HG03280 (cell line): ENCODE measurements around the gene HELZ.
"Not testable (repeated sequence)": the region's sequence is repeated elsewhere in the genome, so short reads cannot be mapped to it uniquely, and the experiment has no call there.

Source experiments
- ATAC-seq: cut with Tn5 transposase; IDR thresholded peaks from one replicate; pipeline ENCODE4 v1.9.1; 2021; ENCODE audit warnings: mild to moderate bottlenecking, moderate library complexity; ENCODE audit not compliant: unreplicated experiment

The HELZ gene

DNA sequence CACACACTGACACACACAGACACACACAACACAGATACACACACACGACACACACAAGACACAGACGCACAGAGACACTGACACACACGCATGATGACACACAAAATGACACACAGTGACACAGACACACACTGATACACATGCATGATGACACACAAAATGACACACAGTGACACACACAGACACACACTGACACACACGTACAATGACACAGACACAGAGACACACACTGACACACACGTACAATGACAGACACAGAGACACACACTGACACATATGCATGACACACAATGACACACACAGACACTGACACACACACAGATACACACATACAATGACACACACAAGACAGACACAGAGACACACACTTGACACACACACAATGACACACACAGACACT is 190.4 kb downstream of the HELZ start:
- no peak for ATAC-seq

DNA sequence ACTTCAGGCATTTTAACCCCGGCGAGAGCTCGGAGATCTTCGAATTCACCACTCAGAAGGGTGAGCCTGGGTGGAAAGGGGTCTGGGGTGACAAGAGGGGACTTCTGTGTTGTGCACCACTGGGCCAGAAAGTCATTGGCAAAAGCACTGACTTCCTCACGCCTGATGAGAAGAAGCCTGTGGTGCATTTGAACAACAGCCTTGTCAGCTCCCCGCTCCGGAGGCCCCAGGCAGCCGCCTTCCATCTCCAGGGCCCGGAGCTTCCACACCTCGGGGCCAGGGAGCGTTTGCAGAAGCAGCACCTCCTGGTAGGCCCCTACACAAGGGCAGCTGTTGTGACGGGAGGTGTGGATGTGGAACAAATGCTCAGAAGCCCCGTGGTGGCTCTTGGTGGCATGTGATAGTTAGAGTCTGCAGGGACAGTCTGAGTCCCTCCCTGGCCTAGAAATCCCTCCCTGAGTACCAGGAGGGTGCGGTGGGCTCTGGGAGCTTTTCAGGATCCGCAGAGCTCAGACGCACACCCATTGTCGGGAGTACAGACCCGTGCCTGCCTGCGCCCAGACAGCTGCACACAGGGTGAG is 190.9 kb downstream of the HELZ start:
- no peak for ATAC-seq

DNA sequence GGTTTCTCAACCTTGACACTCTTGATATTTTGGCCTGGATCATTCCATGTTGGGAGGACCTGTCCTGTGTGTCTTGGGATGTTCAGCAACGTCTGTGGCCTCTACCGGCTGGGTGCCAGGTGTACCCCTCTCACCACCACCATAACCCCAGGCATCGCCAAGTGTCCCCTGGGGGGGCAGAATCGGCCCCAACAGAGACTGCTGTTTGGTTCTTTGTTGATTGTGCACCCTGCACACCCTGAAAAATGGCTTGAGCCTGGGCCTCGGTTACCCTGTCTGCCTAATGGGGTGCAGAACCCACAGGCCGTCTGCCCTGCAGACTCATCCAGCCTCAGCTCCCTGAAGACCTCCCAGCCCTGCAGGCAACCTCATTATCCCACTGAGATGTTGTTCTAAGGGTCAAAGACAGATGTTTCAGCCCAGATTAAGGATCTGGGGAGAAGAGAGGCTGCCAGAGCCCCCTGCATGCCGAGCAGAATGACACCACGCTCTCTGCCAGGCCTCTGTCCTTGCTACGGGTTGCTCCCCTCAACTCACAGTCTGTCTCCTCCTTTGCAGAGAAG is 191.5 kb downstream of the HELZ start:
- ATAC-seq = no peak

DNA sequence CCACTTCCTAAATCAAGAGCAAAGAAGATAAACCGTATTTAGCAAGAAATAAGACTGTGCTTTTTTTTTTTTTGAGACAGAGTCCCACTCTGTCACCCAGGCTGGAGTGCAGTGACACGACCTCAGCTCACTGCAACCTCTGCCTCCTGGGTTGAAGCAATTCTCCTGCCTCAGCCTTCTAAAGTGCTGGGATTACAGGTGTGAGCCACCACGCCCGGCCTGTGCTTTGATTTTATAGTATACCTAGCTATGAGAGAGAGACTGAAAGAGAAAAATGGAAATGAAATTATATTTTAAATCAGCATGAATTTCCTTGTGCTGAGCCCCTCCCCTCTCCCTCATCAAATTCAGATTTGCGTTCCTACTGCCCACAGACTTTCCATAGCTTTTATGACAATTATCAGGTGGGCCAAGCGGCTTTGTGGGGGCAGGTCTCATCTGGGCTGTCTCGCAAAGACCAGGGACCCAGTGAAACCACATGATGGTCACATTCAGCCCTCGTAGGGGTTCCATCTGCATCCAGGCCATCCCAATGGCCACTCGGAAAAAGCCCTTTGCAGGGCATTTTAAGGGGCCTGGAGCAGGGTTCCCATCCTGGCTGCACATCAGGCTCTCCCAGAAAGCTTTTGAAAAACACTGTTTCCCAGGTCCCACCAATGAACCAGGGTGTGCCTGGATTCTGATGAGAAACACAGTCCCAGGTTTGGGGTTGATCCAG is 192.1 kb downstream of the HELZ start:
- no peak for ATAC-seq

DNA sequence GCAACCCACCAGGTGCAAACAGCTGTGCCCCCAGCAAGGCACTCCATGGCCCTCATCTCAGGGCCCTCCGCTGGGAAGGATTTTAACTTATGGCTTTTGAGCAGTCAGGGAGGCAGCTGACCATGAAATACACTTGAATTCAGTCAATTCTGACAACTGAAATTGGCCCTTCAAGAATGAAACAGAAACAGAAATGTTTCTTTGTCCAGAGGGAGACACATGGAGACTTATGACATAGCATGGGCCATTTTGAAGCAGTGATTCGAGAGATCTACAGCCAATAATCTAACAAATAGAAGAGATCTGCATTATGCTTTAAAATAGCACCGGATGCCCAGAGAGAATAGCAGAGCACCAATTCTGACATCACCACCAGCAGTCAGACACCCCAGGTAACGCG is 193.2 kb downstream of the HELZ start:
- peak; percentile 64 for ATAC-seq

DNA sequence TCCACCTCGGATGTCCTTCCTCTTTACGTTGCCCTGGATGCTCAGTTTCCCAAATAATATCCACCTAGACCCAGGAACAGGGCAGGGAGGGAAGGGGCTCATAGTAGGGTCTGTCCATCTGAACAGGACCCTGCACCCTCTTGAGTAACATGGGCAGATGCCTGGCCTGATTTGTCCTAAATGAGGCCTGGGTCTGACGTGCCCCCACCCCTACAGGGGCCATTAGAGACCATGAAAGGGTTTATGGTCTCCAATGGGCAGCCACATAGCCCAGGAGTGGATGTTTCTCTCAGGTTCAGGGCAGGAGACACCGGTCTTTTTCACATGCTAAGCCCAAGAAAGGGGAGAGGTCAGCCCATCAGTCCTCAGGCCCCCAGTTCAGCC is 193.8 kb downstream of the HELZ start:
- no peak for ATAC-seq

DNA sequence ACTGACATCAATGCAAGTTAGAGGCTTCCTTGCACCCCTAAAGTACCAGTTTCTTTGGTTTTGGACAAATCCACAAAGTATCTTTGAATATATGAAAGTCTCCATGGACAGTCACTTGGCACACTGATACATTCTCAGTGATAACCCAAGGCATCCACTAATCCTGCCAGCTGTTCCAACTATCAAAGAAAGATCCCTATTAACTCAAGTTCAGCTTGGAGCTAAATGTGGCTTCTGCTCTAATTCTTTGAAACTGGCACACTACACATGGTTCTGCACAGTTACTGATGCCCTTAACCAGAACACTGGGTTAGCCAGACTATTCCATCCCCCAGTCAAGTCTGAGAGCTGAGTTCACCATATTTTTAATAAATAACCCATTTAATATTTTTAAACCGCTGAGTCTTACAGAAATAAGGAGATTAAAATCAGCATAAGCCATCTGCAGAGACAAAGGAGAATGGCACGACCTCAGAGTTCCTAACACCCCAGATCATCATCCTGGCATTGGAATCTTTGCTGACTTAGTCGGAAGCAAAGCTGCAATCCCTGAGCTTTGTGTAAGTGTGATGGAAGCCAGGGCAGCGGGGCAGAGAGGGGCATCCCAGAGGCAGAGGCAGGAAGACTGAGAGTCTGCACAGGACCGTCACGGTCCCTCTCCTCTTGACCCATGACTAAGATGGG is 194.4 kb downstream of the HELZ start:
- ATAC-seq = no peak

DNA sequence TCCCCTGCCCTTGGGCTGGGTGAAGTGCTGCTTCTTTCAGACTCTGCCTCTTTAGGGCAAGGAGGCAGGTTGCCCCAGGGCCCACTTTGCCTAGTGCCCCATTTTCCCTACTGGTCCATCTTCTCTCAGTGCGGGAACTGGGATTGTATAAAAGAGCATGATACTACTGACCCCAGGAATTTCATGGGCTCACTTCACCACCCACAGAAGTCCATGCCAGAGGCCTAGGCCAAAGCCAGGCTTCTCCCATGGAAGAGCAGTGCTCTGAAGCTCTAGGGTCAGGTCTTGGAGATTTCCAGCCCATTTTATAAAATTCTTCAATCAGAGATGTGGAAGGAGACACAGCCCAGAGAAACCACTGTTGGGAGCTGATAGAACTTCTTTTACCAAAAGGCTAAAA is 194.9 kb downstream of the HELZ start:
- ATAC-seq = no peak

DNA sequence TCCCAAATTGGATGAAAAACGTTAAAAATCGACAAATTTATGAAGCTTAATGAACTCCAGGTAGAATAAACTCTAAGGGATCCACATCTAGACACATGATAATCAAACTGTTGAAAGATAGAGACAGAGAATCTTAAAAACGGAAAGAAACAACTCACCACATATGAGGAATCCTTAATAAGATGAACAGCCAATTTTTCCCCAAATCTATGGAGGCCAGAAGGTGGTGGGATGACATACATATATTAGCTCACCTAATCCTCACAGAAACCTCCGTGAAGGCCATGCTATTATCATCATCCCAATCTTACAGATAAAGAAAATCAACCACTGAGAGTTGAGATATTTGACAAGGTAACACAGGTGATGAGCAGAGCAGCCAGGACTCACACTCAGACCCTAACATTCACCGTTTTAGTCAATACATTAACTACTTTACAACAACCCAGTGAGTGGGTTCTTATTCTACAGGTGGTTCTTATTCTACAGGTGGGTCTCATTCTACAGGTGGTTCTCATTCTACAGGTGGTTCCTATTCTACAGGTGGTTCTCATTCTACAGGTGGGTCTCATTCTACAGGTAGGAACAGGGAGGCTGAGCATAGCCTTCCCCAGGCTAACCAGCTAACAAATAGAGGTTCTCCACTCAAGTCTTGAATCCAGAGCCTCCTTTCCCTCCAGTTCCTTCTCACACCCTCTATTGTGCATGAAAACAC is 195.8 kb downstream of the HELZ start:
- ATAC-seq = no peak

DNA sequence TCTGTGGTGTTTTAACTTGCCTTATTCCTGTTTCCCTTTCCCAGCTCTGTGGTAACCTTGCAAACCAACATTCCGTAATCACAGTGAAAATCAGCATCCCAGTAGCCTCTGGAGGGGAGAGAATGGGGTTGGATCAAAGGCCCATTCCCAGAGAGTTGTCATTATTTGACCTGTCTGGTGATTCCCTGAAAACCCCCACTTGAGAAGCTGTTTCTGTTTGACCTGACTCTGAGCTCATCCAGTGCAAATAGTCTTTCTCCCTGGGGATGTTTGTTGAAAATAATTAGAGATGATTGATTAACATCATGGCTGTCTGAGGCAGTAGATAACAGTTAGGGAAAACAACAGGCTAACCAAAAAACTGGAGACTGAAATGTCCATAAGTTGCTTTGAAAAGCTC is 197.6 kb downstream of the HELZ start:
- ATAC-seq = no peak

DNA sequence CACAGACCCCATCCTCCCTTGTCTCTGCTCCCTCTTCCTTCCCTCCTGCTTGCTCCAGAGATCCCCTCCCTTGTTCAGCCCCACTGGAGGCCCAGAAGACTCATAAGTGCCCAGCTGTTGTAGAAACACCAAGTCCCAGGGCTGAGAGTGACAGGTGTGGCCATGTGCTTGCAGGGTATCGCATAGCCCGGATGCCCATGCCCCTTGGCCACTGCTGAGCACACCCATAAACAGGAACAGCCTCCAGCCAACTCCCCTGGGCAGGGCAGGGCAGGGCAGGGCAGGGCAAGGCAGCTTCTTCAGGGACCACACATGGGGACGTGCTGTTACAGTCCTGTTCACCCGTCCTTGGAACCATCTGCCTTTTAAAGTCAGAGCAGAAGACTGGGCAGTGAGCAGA is 198.6 kb downstream of the HELZ start:
- no peak for ATAC-seq

DNA sequence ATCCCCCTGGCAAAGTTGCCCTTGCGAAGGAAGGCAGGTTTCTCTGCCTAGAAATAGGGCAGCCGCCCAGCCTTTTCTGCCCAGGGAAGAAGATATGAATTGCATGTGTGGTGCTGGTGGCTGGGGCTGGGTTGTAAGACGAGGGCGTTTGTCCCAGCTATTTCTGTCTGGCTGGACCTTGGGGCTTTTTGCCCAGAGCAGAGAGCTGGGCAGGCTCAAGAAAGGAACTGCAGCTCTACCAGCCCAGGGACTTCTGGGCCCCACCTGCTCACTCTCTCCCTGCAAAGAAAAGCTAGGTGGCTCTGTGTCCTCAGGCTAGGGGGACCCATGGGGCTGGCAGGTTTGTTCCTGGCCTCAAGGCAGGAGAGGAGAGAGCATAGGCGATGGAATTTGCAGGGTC is 200.1 kb downstream of the HELZ start:
- ATAC-seq = no peak

DNA sequence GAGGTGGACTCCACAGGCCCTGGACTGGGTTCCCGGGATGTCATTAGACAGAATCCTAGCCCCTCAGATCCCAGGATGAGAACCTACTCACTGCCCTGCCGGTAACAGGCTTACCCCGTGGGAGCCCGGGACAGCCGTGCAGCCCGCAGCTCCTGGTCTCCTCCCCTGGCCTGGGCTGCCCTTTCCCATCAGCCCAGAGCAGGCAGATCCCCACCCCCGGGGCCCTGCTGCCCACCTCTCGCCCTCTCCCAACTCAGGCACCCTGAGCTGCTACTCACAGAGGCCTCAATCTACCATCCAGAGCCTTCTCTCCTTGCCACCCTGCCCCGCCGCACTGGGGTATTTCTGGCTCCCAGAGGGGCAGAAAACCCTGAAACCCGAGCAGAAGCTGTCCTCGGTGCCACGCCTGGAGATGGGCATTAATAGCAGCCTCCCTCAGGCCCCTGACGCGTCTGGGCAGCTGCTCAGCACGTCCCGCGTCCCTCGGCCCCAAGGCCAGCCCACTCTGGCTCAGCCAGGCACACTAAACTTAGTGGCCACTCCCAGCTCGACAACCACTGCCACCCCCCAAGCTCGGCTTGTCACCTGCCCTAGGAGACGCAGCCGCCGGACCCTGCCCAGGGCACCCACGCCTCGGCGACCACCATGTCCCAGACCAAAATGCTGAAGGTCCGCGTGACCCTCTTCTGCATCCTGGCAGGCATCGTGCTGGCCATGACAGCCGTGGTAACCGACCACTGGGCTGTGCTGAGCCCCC is 200.8 kb downstream of the HELZ start, which contains the start of gene CACNG1:
TSS of gene CACNG1 (plus strand) at position 539 of the 757 bp plus-strand sequence. CDS start at position 646, 107 bp downstream.
- ATAC-seq = no peak

DNA sequence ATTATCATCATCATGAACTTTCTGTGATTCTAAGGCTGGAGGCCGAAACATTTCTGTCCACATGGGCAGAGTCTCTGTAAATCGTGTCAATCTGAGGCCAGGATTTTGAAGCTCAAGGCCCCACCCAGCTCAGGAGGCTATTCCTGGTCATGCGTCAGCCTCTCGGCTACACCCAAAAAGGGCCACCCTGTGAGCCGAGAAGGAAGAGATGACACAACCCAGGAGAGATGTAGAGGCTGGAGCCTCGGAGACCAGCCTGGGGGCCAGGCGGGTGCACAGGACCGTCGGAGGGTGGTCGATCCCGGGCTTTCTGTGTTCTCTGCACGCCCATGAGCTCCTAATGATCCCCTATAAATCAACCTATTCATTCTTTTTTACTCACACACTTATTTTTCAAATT is 201.7 kb downstream of the HELZ start:
- ATAC-seq = no peak

DNA sequence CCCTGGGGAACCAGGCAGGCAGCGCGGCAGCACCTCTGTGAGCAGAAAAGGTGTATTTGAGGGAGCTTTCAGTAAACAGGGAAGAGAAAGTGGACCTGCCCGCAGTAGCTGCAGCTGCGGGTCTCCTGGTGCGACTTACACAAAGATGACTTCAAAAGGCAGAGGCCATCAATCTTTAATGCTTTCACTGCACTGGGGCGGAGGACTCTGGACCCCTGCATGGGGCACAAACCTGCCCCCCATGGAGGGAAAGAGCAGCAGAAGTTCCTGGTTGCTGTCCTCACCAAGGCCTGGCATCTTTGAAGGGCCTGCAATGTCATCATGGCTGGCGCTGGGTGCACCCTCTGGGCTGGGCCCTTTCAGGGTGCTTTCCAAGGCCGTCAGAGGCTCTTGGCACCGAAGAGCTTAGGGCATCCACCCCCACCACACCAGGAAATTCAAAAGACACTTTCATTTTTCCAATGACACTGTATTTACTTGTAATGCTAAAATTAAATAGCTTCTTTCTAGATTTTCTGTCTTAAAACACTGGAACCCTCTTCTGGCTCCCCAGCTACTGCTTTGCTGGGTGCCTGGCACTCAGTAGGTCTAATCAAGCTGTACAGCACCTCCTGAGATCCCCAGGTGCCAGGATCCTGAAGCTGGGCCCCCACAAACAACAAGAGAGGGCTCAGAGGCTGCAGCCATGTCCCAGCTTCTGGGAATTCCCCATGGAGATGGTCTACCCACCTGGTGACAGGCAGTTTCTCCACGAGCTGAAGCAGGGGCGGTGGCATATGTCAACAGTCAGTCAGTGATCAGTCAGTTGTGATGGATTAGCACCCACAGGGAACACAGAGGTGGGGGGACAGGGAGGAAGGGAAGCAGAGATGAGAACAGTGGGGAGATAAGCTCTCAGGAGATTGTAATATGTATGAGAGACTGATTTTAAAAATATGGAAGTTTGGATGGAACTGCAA is 202.8 kb downstream of the HELZ start:
- no peak for ATAC-seq

DNA sequence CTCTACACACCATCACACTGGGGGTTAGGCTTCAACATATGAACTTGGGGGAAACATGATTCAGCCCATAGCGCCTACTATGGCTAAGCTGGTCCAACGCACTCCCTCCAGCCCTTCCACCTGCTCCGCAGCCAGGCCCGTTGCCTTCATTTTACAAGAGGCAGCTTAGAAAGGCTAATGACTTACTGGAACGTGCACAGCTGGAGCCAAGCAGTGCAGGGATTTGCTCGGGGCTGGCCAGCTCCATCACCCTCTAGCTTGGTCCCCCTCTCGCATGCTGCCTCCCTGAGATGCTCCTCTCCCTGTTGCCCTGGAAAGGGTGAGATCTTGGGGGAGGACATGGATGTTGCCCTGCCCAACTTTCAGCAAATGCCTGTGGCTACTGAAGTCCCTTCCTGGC is 203.5 kb downstream of the HELZ start:
- no peak for ATAC-seq

DNA sequence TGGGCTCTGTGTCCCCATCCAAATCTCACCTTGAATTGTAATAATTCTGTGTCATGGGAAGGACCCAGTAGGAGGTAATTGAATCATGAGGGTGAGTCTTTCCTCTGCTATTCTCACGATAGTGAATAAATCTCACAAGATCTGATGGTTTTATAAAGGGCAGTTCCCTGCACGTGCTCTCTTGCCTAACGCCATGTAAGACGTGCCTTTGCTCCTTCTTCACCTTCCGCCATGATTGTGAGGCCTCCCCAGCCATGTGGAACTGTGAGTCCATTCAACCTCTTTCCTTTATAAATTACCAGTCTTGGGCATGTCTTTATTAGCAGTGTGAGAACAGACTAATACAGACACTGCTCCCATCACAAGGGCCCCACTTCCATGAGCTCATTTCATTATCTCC is 203.9 kb downstream of the HELZ start:
- ATAC-seq = not testable (repeated sequence)

DNA sequence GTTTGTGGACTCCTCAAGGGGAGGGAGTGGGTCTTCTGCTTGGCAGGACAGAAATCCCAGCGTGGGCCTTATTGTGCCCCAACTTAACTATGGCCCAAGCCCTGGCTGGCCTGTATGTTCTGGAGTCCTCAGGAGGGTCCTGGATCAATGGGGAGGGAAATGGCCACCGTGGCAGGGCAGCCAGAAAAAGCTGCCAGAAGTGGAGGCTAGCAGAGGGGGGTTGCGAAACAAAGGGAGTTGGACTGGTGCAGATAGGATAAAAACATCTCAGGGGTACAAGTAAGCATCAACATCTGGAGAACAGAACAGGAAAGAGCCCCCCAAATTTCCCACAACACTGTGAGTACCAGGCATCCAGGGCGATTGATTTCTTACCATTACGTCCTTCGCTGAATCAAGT is 204.3 kb downstream of the HELZ start:
- ATAC-seq = no peak

DNA sequence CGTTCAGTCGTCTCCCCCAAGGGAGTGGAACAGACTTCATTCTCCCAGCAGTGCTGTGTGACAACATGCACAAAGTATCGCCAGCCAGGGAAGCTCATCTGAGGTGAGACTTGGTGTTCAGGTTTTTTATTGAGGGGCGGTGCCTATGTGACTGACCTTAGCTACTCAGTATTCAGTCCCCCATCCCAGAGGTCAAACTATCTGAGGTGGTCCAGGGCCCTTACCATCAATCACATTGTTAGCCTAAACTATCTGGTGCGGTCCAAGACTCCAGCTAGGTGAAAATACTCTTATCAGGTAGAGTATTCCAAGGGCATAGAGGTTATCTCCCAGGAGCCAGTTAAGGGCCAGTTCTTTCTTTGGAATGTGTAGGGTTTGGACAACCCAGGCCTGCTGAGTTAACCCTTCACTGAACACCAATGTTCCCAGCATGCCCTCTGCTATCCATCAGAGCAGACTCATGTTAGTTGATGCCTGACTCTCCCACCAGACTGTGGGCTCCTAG is 206.1 kb downstream of the HELZ start:
- ATAC-seq = no peak
